Jurkat, Clone E6-1 (cell line): ENCODE data around the gene AP2A2. TPM values are rescaled to one million over a fixed set of nuclear protein-coding genes. Genes with fewer than 3 reads are reported as not detected.

Experiments used
- DNase-seq: peaks from one replicate; pipeline ENCODE4 v3.0.0-alpha.2; 2011; ENCODE audit warnings: low read depth, low spot score
- H3K4me3 ChIP-seq: 2 replicates; pipeline ENCODE4 v1.5.1; 2011; ENCODE audit warnings: mild to moderate bottlenecking, low read length, control low read depth, moderate library complexity
- polyA plus RNA-seq: library from polyadenylated mRNA; unstranded; fragments of >200 nt; gene quantifications from one replicate; pipeline ENCODE4 v1.2.1, GENCODE V29; 2012; ENCODE audit warnings: missing spikeins; ENCODE audit not compliant: insufficient read length, insufficient read depth

The AP2A2 gene
- polyA plus RNA-seq = 65.0 TPM

DNA sequence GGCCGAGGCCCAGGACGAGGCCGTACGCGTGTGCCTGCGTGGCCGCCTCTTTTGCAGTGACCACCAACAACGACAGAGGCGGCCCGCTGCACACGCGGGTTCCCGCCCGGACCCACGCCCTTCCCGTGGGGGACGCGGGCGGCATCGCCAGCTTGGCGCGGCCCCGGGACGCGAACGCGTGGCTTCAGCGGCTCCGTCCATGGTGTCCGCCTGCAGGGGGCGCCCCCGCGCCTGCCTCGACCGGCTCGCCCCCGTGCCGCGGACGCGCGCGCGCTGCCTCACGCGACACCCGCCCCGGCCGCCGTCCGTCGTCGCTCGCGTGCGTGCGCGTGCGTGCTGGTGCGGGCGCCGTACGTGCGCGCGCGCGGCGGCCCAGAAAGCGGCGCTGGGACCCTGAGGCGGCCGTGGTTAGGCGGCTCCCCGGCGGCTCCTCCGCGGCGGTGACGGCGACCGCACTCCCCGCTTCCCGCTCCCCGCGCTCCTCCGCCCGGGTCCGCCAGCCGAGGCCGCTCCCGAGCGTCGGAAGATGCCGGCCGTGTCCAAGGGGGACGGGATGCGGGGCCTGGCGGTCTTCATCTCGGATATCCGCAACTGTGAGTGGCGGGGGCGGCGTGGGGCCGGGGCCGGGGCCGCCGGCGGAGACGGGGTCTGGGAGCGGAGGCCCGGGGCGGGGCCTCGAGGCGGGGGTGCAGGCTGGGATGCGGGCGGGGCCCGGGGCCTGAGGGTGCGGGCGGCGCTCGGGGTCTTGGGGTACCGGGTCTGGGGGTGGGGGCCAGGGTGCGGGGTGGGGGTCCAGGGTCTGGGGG lies at the start of gene AP2A2:
AP2A2 (plus strand) TSS at position 375 of the 806 bp plus-strand sequence; CDS start at position 527, 152 bp downstream.
- H3K4me3 ChIP-seq = peak within 1 kb of the TSS; percentile 73
- peak; percentile 75 for DNase-seq

GRCh38 chr11:876545-876944 lies 49.1 kb upstream of the AP2A2 start:
- no peak overlapping the region for H3K4me3 ChIP-seq
- no peak for DNase-seq

GRCh38 chr11:877565-877964 lies 48.1 kb upstream of the AP2A2 start:
- no peak overlapping the region for H3K4me3 ChIP-seq
- DNase-seq = no peak

- no peak overlapping the region for H3K4me3 ChIP-seq
- no peak for DNase-seq
Observed at GRCh38 chr11:880447-880846, 45.2 kb upstream of the AP2A2 start.

GRCh38 chr11:882596-882995 lies 43.1 kb upstream of the AP2A2 start:
- no peak for DNase-seq
- no peak overlapping the region for H3K4me3 ChIP-seq

DNA sequence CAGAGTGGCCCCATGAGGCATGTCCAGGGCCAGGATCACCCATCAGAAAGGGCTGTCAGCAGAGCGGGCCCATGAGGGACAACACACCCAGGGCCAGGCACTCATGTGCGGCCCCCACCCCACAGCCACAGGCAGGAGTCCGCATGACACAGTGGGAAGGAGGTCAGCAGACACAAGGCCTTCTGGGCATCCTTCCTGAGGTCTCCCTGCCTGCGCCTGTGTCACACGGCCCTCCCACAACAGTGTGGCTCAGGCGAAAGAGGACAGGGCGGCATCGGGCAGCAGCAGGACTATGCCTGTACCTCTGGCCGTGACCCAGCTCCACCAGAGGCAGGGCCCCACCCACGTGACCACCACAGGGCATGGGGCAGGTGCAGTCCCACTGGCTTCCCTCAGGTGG lies 42.1 kb upstream of the AP2A2 start:
- no peak for DNase-seq
- no peak overlapping the region for H3K4me3 ChIP-seq

DNA sequence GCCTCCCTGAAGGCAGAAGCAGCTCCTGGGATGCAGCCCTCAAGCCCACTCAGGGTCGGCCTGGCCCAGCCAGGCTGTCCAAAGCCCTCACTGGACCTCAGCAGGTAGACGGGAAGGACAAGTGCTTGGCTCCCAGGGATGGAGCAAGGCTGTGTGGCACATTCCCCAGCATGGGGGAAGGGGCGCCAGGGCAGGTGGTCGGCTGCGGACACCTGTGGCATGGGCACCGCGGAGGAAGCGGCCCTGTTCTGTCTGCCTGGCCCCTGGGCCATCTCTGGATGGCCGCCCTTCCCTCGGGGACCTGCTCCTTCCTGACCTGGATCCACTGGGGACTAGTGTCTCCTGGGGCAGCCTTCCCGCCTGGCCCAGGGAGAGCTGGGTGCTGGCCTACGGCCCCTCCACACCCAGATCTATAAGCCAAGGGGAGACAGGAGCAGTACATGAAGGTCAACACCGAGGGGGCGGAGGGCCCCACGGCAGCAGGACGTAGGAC lies 41.0 kb upstream of the AP2A2 start:
- H3K4me3 ChIP-seq = no peak overlapping the region
- DNase-seq = no peak

DNA sequence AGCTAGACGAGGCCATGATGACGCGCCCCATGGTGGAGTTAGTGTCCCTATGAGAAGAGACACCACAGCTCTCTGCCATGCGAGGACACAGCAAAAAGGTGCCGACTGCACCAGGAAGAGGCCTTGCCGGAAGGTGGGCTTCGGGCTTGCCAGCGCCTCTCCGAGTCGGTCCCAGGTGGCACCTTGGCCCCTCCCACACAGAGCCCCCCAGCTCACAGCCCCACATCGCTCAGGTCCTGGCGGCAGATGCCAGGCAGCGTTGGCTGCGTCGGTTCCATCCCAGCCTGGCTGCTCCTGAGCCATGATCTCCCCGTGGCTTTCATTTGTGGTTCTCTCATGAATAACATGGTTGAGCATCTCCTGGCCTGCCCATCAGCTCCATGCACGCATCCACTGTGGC lies 39.1 kb upstream of the AP2A2 start:
- no peak for DNase-seq
- H3K4me3 ChIP-seq = no peak overlapping the region

- no peak overlapping the region for H3K4me3 ChIP-seq
- DNase-seq = no peak
Observed at GRCh38 chr11:887589-887988, 38.1 kb upstream of the AP2A2 start.

DNA sequence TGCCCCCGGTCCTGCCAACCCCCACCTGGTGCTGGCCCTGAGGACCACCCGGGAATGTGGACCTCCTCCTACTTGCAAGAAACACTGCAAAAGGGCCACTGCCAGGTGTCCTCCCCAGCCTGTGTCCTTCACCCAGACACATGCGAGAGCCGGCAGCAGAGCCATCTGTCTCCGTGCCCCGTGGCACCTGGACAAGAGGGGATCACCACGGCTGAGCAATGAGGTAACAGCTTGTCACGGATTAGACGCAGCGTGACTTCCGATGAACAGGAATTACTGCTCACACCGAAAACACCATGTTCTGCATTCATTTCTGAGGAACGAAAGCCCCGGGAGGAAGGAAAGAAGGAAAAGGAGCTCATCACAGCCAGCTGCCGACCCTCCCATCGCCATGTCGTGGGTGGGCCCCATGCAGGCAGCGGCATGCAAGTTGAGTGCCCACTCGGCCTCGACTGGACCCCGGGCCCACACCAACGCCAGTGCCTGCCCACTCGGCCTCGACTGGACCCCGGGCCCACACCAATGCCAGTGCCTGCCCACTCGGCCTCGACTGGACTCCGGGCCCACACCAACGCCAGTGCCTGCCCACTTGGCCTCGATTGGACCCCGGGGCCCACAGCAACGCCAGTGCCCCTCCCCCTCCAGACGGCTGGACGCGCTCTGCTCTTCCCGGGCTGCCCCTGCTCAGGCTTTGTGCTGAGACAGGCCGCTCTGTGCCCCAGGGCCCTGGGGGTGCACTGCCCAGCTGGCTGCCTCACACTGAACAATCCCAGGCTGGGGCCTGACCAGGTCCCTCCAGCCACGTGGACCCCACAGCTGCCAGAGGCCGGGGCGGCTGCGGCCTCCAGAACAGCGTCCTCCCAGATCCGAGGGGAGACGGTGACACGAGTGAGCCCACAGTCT lies 37.1 kb upstream of the AP2A2 start:
- no peak for DNase-seq
- no peak overlapping the region for H3K4me3 ChIP-seq

DNA sequence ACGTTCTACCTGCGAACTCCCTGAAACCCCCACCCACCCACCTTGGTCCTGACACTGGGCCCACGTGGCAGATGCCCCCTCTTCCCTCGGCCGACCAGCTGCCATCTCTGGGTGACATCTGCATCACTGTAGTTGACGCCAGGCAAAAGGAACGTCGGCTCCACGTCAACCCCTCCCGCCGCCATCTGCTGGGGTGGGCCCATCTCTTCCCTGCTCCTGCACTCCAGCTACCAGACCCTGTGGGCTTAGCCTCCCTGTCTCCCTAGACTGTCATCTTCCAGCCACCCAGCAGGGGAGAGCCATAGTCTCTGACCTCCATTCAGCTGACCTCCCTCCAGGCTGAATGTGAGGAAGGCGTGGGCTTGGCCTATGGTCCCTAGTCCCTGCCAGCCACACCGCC lies 36.4 kb upstream of the AP2A2 start:
- H3K4me3 ChIP-seq = no peak overlapping the region
- DNase-seq = no peak

DNA sequence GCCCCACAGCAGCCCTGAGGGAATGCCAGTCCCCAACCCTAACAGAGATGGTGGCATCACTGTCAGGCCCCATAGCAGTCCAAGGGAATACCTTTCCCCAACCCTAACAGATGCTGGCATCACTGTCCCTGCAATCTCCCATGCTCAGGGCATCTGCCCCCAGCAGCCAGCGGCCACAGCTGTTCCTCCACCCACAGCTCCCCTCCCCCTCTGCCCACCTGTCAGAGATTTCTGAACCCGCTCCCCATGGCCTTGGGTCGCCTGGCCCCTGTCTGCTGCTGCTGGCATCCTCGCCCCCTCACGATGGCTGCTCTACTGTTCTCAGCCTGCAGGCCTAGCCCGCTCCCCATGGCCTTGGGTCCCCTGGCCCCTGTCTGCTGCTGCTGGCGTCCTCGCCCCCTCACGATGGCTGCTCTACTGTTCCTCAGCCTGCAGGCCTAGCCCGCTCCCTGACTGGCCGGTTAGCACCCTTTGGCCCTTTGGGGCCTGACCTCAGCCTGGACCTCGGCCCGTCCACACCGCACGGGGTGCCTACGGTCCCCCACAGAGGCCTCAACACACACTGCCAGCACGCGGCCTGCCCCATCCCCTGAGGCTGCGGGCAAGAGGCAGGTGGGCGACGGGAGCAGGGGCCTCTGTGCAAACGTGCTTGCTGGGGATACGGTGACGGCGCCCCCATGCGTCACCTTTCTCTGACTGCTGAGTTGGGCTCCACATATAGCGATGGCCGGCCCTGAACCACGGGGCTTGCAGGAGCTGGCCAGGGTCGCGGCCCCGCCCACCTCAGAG lies 35.8 kb upstream of the AP2A2 start:
- DNase-seq = no peak
- H3K4me3 ChIP-seq = no peak overlapping the region

GRCh38 chr11:890794-891540 lies 34.7 kb upstream of the AP2A2 start:
- no peak overlapping the region for H3K4me3 ChIP-seq
- no peak for DNase-seq

DNA sequence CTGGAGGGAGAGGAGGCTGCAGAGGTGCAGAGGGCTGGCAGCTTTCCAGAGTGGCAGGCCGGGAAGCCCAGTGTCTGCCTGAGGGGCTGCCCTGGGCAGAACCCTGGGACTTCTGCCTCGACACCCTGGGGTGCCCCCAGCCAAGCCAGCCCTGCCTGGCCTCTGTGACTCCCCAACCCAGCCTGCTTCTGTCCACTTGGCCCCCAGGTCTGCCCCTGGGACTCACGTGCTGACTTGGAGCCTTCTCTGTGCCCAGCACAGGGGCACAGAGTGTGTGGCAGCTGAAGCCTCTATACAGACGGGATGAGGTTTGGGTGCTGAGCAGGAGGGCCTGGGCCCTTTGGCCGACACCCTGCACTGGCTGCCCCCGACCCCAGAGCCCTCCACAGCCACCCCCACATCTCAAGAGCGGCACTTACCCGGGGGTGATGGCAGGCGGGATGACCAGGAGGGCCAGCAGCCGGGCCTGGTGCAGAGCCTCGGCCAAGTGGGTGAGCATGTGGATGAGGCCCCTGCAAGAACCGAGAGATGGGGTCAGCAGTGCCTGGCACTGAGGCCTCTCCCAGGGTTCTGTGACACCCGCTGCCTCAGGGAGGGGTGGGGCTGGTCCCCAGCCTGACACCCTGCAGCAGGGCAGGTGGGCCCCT lies 32.5 kb upstream of the AP2A2 start:
- DNase-seq = no peak
- H3K4me3 ChIP-seq = no peak overlapping the region

- no peak for DNase-seq
- H3K4me3 ChIP-seq = no peak overlapping the region
Observed at GRCh38 chr11:894575-895201, 31.0 kb upstream of the AP2A2 start.

- DNase-seq = no peak
- no peak overlapping the region for H3K4me3 ChIP-seq
Observed at GRCh38 chr11:895331-896110, 30.1 kb upstream of the AP2A2 start.
